ENCODE measurements around the gene SORD.

GRCh38 chr15:45027220-45027619 lies 4.2 kb downstream of the SORD start:
- TF ChIP-seq, protein P1, sequence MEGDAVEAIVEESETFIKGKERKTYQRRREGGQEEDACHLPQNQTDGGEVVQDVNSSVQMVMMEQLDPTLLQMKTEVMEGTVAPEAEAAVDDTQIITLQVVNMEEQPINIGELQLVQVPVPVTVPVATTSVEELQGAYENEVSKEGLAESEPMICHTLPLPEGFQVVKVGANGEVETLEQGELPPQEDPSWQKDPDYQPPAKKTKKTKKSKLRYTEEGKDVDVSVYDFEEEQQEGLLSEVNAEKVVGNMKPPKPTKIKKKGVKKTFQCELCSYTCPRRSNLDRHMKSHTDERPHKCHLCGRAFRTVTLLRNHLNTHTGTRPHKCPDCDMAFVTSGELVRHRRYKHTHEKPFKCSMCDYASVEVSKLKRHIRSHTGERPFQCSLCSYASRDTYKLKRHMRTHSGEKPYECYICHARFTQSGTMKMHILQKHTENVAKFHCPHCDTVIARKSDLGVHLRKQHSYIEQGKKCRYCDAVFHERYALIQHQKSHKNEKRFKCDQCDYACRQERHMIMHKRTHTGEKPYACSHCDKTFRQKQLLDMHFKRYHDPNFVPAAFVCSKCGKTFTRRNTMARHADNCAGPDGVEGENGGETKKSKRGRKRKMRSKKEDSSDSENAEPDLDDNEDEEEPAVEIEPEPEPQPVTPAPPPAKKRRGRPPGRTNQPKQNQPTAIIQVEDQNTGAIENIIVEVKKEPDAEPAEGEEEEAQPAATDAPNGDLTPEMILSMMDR (conservative IDR thresholded peaks at IDR 0.05) = no peak
- TF ChIP-seq ZFX (IDR thresholded peaks at IDR 0.05) = no peak
